GM18907 (cell line): Measurements from ENCODE around the gene ZNF548.
"Not testable (repeated sequence)": the region's sequence is repeated elsewhere in the genome, so short reads cannot be mapped to it uniquely, and the experiment has no call there.

Source experiments
- ATAC-seq: cut with Tn5 transposase; IDR thresholded peaks from one replicate; pipeline ENCODE4 v1.9.1; 2021; ENCODE audit warnings: mild to moderate bottlenecking, moderate library complexity; ENCODE audit not compliant: unreplicated experiment

ZNF548 gene

GRCh38 chr19:57389730-57390598 lies at the start of gene ZNF548:
ZNF548 (plus strand) TSS chr19:57389854; CDS start chr19:57390100, 246 bp downstream.
- ATAC-seq, result peak; percentile 99

GRCh38 chr19:57342582-57342981 lies 47.1 kb upstream of the ZNF548 start:
- no peak for ATAC-seq

GRCh38 chr19:57348136-57348535 lies 41.5 kb upstream of the ZNF548 start:
- ATAC-seq, result no peak

- ATAC-seq, result peak; percentile 93
Measured at GRCh38 chr19:57350877-57351805, 38.5 kb upstream of the ZNF548 start, which contains the start of gene ZNF304. ZNF304 (plus strand) TSS chr19:57351271; CDS start chr19:57351665, 394 bp downstream.

- peak; percentile 8 for ATAC-seq
Measured at GRCh38 chr19:57351867-57352266, 37.8 kb upstream of the ZNF548 start.

GRCh38 chr19:57355916-57356315 lies 33.7 kb upstream of the ZNF548 start:
- no peak for ATAC-seq

GRCh38 chr19:57357406-57357805 lies 32.2 kb upstream of the ZNF548 start:
- no peak for ATAC-seq

- ATAC-seq, result no peak
Measured at GRCh38 chr19:57359300-57359699, 30.4 kb upstream of the ZNF548 start.

- ATAC-seq, result no peak
Measured at GRCh38 chr19:57362419-57362818, 27.2 kb upstream of the ZNF548 start.

- peak; percentile 96 for ATAC-seq
Measured at GRCh38 chr19:57362997-57363687, 26.5 kb upstream of the ZNF548 start, which contains the start of the genes TRAPPC2B and ZNF547. TRAPPC2B (plus strand) TSS chr19:57363551; CDS start chr19:57364834, 1,283 bp downstream. ZNF547 (plus strand) TSS chr19:57363551; CDS start chr19:57368556, 5,005 bp downstream.

- no peak for ATAC-seq
Measured at GRCh38 chr19:57363688-57364181, 25.9 kb upstream of the ZNF548 start.

- ATAC-seq, result no peak
Measured at GRCh38 chr19:57366776-57367175, 22.9 kb upstream of the ZNF548 start.

GRCh38 chr19:57374179-57374578 lies 15.5 kb upstream of the ZNF548 start:
- ATAC-seq, result no peak

GRCh38 chr19:57374647-57375046 lies 15.0 kb upstream of the ZNF548 start:
- ATAC-seq, result not testable (repeated sequence)

- no peak for ATAC-seq
Measured at GRCh38 chr19:57376151-57376550, 13.5 kb upstream of the ZNF548 start.

- ATAC-seq, result no peak
Measured at GRCh38 chr19:57377498-57378146, 12.0 kb upstream of the ZNF548 start.

GRCh38 chr19:57380923-57381322 lies 8.7 kb upstream of the ZNF548 start:
- ATAC-seq, result no peak

GRCh38 chr19:57382806-57383488 lies 6.7 kb upstream of the ZNF548 start:
- no peak for ATAC-seq

- ATAC-seq, result no peak
Measured at GRCh38 chr19:57389194-57389729, 392 bp upstream of the ZNF548 start.
